Activated CD4-positive, alpha-beta T cell treated with anti-CD3 and anti-CD28 coated beads, Interleukin-2, amount 50 U/mL, for 4 hours (primary cell): ENCODE results near the gene ZNF383.
A peak's percentile ranks its signal among the peaks of the same experiment; 100 is the strongest.
"Not testable (repeated sequence)": the region's sequence is repeated elsewhere in the genome, so short reads cannot be mapped to it uniquely, and the experiment has no call there.

ENCODE experiments used
- DNase-seq, 2 experiments: peaks; one replicate each; pipeline ENCODE4 v3.0.0-alpha.2; 2020

Gene ZNF383

DNA sequence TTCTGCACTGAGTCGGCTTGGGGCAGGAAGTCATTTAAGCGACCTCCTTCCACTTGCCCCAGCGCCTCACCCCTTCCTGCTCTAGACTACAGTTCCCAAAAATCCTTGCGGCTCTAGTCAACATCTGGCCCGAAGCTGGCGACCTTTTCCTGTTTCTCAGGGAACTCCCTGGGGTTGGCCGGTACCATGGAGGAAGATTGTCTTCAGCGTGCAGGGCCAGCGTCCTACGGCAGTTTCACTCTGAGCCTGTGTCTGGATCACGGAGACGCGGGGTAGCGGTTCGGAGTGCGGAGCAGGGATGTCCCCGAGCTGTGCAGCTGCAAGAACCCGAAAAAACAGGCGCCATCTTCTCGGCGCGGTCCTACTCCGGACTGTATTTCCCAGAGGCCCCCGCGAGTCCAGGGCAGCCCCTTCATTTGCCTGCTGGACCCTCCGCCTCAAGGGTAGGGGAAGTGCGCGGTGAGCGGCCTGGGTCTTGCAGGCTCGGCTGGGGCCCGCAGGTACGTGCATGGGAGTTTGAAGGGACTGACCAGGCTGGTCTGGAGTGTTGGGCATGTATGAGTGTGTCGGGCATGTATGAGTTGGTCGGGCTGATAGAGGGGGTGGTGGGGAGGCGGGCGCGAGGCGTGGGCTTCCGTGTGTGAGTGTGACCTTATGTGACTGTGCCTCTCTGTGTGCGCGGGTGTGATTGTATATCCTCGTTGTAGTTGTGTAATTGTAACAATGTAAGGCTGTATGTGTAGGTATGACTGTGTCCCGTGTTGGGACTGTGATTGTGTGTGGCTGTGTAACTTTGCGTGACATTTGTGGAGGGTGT is at the start of gene ZNF383:
ZNF383 (plus strand) TSS at position 440 of the 817 bp plus-strand sequence. CDS start 12,240 bp downstream, outside the sequence.
- peak; percentile 76 to 77 for DNase-seq

DNA sequence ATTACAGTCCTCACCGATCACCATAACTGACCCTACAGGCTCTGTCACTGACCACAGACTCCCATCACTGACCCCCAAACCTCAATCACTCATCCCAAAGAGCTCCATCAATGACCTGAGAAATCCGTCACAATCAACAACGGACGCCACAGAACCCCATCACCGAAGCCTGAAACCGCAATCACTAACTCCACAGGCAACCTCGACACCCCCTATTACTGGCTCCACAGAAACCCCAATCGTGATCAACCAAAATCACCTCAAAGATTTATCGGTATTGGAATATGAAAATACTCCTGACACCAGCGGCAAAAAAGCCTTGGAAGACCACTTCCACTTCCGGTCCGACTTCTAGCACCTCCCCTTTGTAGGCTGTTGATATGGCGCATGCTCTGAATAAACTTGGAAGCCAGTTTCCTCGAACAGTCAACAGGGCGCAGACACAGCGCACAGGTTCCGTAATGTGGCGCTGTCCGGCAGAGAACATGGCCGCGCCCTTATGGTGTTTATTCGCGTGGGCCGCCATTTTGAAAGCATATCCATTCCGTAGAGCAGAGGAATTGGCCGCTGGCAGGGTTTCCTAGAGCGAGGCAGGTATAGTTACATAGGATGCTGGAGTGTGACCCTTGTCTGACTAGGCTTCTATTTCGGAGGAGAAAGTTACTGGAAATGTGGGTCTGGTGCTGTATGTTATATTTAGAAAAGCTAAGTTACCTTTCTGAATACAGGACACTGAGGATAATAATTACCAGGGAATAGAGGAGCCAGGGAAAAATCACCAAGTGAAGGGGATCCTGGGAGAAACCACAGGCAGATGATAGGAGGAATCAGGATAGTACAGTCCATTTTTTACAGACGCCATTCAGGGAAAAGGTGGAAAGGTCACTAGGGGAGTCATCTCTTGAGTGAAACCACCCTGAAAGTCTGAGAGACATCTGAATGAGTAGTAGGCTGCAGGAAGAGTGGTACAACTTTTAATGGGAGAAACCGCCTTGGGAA is 45.3 kb upstream of the ZNF383 start, which contains the start of gene ZNF585A:
ZNF585A (minus strand) TSS at position 328 of the 999 bp plus-strand sequence. CDS start 2,785 bp downstream, outside the sequence.
- DNase-seq, result peak; percentile 87 to 88

DNA sequence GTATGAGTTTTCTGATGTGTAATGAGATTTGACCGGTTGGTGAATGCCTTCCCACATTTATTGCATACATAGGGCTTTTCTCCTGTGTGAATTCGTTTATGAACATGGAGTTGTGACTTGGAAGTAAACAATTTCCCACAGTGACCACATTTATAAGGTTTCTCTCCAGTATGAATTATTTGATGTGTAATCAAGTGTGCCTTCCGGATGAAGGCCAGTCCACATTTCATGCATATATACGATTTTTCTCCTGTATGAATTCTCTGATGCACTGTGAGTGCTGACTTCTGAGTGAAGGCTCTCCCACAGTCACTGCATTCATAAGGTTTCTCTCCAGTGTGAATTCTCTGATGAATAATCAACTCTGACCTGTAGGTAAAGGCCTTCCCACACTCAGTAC is 31.9 kb upstream of the ZNF383 start:
- DNase-seq, result not testable (repeated sequence)

DNA sequence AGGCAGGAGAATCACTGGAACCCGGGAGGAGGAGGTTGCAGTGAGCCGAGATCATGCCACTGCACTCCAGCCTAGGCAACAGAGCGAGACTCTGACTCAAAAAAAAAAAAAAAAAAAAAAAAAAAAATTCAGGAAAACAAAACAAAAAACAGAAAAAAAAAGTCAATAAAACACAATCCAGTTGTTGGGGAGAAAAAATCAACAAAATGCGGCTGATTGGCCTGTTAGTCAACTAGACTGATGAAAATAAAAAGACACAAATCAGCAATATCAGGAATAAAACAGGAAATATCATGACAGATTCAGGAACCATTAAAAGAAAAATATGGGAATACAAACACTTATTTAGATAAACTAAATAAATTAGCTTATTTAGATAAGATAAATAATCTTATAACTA is 22.8 kb upstream of the ZNF383 start:
- not testable (repeated sequence) for DNase-seq

DNA sequence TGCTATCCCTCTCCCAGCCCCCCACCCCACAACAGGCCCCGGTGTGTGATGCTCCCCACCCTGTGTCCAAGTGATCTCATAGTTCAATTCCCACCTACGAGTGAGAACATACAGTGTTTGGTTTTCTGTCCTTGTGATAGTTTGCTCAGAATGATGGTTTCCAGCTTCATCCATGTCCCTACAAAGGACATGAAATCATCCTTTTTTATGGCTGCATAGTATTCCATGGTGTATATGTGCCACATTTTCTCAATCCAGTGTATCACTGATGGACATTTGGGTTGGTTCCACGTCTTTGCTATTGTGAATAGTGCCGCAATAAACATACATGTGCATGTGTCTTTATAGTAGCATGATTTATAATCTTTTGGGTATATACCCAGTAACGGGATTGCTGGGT is 20.9 kb upstream of the ZNF383 start:
- DNase-seq, result not testable (repeated sequence)

DNA sequence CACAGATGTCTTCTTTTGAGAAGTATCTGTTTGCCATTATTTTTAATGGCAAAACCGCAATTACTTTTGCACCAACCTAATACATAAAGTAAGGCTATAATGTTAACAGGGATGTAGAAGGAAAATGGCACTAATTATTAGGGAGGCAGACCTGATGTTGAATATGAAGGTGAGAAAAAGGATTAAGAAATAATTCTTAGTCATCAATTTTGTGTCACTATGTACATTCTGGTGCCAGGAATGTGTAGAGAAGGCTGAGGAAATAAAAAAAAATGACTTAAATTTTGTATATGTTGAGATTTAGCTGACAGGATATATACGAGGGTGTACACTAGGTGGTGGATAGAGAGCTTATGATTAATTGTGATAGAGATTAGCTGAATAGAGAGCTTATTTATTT is 20.2 kb upstream of the ZNF383 start:
- DNase-seq, result no peak

DNA sequence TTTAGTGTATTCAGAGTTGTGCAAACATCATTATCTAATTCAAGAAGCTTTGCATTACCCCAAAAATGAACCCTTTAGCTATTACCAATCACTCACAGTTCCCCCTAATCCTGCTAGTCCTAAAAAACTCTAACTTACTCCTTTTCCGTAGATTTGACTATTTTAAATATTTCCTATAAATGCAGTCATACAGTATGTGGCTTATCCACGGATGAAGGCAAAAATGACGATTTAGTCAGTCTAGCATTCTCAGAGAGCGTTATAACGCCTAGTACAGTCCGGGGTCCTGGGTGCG is 587 bp upstream of the ZNF383 start:
- no peak for DNase-seq

DNA sequence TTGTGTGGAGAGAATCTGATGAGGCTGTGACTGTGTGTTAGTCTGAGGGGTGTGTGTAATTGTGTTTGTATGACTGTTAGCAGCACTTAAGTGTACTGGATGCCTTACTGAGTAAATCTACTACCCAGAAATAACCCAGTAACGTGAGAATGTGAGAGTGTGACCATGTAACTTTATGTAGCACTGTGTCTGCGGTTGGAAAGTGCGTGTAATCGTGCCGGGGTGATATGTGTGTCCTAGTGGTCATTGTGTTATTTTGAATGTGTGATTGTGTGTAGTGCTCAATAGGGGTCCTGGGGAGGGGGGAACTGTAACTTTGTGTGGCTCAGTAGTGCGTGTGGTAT is 550 bp downstream of the ZNF383 start:
- DNase-seq, result no peak

DNA sequence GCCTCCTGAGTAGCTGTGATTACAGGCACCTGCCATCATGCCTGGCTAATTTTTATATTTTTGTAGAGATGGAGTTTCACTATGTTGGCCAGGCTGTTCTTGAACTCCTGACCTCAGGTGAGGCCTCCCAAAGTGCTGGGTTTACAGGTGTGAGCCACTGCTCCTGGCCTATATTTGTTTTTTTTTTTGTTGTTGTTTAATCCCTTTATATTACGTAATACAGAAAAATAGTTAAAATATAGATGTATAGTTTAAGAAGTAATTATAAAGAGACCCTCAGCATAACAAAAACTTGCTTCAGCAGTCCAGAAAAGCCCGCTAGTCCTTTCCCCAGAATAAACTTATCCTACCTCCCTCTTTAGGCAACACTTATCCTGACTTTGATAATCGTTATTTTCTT is 2.4 kb downstream of the ZNF383 start:
- no peak for DNase-seq

DNA sequence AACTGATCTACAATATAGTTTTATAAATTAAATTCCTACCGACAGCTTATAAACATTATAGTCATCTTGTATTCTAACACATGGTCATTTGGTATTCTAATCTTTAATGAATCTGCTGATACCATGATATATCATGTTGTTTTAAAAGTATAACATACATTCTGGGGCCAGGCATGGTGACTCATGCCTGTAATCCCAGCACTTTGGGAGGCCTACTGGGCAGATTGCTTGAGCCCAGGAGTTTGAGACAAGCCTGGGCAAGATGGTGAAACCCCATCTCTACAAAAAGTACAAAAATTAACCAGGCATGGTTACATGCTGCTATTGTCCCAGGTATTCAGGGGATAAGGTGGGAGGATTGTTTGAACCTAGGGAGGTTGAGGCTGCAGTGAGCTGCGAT is 3.1 kb downstream of the ZNF383 start:
- no peak for DNase-seq

DNA sequence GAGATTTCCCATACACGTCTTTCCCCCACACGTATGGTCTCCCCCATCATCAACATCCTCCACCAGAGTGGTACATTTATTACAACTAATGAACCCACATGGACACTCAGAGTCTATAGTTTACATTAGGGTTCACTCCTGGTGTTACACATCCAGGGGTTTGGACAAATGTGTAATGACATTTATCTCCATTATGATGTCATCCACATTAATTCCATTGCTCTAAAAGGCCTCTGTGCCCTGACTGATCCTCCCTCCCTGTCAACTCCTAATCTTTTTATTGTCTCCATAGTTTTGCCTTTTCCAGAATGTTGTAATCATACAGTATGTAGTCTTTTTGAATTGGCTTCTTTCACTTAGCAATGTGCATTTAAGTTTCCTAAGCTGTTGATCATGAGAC is 8.2 kb downstream of the ZNF383 start:
- no peak for DNase-seq

DNA sequence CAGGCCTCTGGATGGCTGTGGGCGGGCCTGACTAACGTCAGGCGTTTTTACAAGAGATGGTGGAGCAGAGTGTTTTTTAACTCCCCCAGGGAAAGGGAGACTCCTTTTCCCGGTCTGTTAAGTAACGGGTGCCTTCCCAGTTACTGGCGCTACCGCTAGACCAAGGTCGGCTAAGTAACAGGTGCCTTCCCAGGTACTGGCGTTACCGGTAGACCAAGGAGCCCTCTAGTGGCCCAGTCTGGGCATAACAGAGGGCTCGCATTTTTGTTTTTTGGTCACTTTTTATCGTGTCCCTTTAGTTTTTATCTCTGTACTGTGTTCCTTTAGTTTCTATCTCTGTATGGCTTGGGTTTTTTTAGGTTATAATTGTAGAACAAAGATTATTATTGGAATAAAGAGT is 10.0 kb downstream of the ZNF383 start:
- DNase-seq, result no peak

DNA sequence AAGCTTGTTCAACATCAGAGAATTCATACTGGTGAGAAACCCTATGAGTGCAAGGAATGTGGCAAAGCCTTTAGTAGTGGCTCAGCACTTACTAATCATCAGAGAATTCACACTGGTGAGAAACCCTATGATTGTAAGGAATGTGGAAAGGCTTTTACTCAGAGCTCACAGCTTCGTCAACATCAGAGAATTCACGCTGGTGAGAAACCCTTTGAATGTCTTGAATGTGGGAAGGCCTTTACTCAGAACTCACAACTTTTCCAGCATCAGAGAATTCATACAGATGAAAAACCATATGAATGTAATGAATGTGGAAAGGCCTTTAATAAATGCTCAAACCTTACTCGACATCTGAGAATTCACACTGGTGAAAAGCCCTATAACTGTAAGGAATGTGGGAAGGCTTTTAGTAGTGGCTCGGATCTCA is 25.2 kb downstream of the ZNF383 start:
- no peak for DNase-seq

DNA sequence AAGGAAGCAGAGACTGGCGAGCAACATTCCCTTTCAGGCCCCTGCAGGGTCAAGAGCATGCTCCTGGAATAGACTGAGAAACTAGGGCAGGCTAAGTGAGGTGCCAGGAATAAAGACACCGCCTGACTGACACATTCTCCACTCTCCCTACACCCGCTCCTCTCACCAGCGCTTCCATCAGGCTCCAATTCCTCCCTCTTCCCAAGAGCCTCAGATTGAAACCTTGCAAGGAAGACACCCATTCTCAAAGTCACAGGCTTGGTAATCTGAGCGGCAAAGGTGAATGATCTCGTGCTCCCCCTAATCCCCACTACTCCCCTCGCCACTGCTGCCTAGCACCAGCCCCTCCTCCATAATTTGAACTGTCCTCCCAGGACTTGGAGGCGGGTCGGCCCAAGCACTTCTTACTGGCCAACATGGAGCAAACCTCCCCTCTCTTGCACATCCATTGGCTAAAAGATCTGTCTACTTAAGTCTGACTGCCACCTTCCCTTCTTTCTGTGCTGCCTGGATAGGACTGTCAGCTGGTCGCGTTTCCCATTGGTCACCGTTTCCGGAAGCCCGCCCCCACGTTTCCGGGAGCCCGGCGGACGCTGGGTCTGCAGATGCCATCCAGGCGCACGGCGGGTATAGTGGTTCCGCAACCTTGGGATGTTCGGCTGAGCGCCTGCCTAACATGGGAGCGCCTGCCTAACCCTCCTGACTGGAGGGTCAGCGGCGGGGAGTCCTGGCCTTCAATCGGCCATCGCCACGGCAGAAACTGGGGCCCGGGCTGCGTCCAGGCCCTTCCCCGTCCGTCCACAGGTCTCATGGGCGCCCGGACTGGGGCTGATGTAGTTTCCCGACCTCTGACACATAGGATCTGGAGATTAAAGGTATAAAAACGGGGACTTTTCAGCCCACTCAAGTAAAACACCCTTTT is 33.6 kb downstream of the ZNF383 start:
- peak in 1 of 2 experiments; percentile 7 for DNase-seq

DNA sequence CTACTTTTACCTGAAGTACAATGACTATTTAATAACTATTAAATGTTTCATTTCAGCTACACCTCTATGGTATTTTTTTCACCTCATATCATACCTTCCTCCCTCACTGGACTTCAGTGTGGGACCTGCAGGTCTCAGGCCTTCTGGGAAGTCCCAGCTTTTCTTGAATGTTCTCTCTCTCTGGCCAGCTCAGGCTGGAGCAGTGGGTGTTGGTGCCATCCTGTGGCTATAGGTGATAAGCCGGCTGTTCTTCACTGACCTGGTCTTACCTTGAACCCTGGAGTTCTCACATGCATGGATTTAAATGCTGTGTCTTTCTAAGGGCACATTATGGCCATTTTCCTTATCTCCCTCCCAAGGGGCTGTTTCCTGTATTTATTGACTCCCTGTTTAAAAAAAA is 45.0 kb downstream of the ZNF383 start:
- DNase-seq, result not testable (repeated sequence)

DNA sequence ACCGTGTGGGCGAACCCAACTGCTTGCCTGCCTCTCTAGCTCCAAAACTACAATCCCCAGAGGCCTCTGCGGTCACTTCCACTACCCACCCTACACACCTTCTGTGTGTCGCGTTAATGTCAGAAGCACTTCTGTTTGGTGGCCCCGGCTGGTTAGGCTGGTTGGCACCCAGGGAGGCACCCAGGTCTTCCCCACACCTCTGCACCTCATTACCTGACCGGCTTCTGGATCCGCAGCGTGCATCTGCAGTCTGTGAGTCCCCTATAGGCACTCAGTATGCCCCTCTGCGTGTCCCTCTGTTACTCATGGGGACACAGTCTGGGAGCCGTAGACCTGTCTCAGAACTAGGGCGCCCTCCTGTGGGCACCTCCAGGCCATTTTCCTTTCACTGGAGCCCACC is 49.0 kb downstream of the ZNF383 start:
- not testable (repeated sequence) for DNase-seq

DNA sequence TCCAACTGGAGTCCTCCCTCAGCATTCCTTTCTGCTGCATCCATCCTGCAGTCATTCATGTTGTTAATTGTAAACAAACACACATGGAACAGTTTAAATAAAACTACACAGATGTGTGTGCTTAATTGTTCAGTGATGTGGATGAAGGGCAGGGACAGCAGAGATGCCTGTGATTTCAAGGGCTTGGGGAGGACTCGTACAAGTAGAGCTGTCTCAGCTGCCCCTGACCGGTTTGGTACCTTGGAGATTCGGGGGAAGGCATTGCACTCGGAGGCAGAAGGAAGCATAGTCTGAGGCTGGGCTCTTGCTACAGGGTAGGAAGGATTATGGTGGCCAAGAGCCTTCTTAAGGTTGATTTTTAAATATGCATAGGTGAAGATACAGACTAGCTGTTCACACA is 49.7 kb downstream of the ZNF383 start:
- not testable (repeated sequence) for DNase-seq

DNA sequence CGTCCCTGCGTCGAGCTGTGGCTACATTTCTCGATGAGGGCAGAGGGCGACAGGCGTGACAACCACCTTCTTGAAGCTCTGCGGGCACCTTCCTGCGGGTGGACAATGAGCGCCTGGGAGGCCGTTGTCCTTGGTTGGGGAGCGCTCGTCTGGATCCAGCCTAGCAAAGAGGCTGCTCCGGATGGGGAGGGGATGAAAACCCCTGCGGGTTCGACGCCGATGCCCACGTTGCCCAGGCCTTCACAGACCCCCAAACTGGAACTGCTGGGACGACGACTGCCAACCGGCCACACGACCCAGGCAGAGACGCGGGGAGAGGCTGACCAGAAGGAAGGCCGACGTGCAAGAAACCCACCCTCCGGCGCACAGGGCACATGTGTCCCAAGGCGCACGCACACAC is 62.6 kb downstream of the ZNF383 start:
- not testable (repeated sequence) for DNase-seq

DNA sequence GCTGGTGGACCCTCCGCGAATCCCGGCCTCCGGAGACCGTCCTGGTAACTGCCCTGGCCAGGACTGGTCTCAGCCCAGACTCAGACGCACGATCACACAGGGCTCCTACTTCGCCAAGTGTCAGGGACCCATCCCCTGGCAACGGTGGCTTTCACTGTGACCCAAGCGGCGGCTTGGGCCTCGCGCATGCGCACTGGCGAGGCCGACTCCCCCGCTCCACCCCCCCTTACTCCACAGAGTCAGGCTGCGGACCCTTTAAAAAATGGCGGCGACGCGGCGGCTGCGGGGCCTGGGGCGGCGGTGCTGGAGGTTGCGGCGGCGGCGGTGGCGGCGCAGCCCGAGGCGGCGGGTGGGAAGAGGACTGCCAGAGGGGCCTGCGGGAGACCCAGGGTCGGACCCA is 66.0 kb downstream of the ZNF383 start:
- DNase-seq, result not testable (repeated sequence)

DNA sequence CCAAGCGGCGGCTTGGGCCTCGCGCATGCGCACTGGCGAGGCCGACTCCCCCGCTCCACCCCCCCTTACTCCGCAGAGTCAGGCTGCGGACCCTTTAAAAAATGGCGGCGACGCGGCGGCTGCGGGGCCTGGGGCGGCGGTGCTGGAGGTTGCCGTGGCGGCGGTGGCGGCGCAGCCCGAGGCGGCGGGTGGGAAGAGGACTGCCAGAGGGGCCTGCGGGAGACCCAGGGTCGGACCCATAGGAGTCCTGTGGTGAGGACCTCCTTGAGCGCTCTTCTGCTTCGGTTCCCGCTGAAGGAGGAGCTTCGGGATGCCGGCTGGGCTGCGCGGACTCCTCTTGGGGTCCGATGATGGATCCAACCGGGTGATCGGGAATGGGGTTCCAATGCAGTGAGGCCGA is 71.2 kb downstream of the ZNF383 start:
- DNase-seq, result not testable (repeated sequence)

DNA sequence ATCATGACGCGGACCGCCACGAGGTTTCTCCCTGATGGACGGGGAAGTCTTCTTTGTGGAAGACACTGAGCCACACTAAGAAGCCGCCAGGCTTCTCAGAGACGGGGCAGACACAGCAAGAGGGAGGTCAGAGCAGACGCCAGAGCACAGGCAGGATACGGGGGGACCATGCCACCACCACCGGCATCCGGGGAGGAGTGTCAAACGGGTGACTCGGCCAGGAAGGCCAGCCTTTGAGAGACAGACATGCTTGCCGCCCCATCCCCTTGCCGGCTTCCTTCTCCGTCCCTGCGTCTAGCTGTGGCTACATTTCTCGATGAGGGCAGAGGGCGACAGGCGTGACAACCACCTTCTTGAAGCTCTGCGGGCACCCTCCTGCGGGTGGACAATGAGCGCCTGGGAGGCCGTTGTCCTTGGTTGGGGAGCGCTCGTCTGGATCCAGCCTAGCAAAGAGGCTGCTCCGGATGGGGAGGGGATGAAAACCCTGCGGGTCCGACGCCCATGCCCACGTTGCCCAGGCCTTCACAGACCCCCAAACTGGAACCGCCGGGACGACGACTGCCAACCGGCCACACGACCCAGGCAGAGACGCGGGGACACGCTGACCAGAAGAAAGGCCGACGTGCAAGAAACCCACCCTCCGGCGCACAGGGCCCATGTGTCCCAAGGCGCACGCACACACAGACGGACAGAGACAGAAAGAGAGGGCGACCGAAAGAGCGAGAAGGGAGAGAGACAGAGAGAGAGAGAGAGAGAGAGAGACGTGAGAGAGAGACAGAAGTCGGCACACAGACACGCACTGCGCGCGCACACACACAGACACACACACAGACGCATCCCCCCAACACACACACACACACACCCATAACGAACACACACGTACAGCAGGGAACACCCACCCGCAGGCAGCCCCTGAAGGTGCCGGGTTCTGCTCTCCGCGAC is 75.3 kb downstream of the ZNF383 start:
- not testable (repeated sequence) for DNase-seq
